Measurements from ENCODE around the gene KLHL12.

The KLHL12 gene

DNA sequence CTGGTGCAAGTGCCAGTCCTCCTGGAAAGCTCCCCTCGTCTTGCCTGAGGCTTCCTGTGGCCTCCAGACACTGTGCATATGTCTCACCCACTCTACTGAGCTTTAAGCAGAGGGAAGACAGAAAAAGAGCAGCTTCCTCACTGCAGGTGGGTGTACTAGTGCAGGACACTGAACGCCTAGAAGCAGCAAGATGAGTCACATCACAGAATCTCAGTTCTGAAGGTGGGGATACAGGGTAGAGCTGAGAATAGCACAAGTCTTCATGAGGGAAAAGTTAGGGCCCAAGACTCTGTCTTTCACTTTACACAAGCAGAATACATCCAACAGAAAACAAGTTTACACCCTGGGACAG is 78.9 kb downstream of the KLHL12 start:
- no peak overlapping the region for H3K27ac ChIP-seq
- no peak for TF ChIP-seq CTCF (conservative IDR thresholded peaks at IDR 0.05)

- no peak for TF ChIP-seq CTCF (conservative IDR thresholded peaks at IDR 0.05)
- H3K27ac ChIP-seq: no peak overlapping the region
These were observed 82.1 kb downstream of the KLHL12 start for GRCh38 chr1:202844935-202845334.

GRCh38 chr1:202844259-202844658 is 82.8 kb downstream of the KLHL12 start:
- no peak overlapping the region for H3K27ac ChIP-seq
- no peak for TF ChIP-seq CTCF (conservative IDR thresholded peaks at IDR 0.05)

GRCh38 chr1:202843081-202843480 is 84.0 kb downstream of the KLHL12 start:
- H3K27ac ChIP-seq: no peak overlapping the region
- TF ChIP-seq CTCF (conservative IDR thresholded peaks at IDR 0.05): no peak
